IMR-90 (cell line): ENCODE measurements around the gene DBF4B. TPM values are rescaled to one million over a fixed set of nuclear protein-coding genes. Genes with fewer than 3 reads are reported as not detected.

Experiments used
- ATAC-seq: fragments of 200-7000 bp; cut with Tn5 transposase; 2 replicates; pipeline ENCODE4 v1.9.1; 2020; ENCODE audit warnings: low read depth, mild to moderate bottlenecking, moderate library complexity
- BruUV-seq: library from RNA; stranded (reverse); fragments of 400-500 nt; replicated peaks from 2 replicates; lab custom pipeline; 2021; lab: Mats Ljungman, UMichigan
- CTCF ChIA-PET: fragments of 300-600 bp; formaldehyde crosslinking; extraction: SDS; loops from one replicate; lab custom pipeline; 2021; ENCODE audit warnings: antibody characterized with exemption; lab: Yijun Ruan, JAX
- POLR2A ChIA-PET: fragments of 300-600 bp; sonication (Branson Sonifier 250); formaldehyde crosslinking; loops from one replicate; lab custom pipeline; 2022; ENCODE audit warnings: antibody characterized with exemption; ENCODE audit not compliant: unreplicated experiment; lab: Charles Lee
- DNase-seq: peaks from one replicate; pipeline ENCODE4 v3.0.0; 2013
- H2AFZ ChIP-seq: replicated peaks from 2 replicates; pipeline ENCODE3; 2013; ENCODE audit warnings: low read length, mild to moderate bottlenecking; ENCODE audit not compliant: poor library complexity
- H2AK5ac ChIP-seq: 2 replicates; pipeline ENCODE4 v1.6.1; 2013; ENCODE audit warnings: low read depth, low read length, inconsistent platforms
- H2AK9ac ChIP-seq: replicated peaks from 2 replicates; pipeline ENCODE3; 2013; ENCODE audit warnings: mild to moderate bottlenecking, low read depth, low read length, moderate library complexity; ENCODE audit not compliant: poor library complexity
- H2BK120ac ChIP-seq: 2 replicates; pipeline ENCODE4 v1.6.1; 2013; ENCODE audit warnings: low read depth, low read length, inconsistent platforms
- H2BK15ac ChIP-seq: 3 replicates; pipeline ENCODE4 v1.6.1; 2013; ENCODE audit warnings: low read depth, low read length, inconsistent platforms
- H2BK20ac ChIP-seq: 2 replicates; pipeline ENCODE4 v1.6.1; 2013; ENCODE audit warnings: low read depth, mild to moderate bottlenecking, inconsistent platforms, low read length, moderate library complexity
- H2BK5ac ChIP-seq: 2 replicates; pipeline ENCODE4 v1.6.1; 2013; ENCODE audit warnings: mild to moderate bottlenecking, low read depth, low read length, inconsistent platforms; ENCODE audit not compliant: poor library complexity, severe bottlenecking
- H3K14ac ChIP-seq: replicated peaks from 2 replicates; pipeline ENCODE4 v1.6.1; 2013; ENCODE audit warnings: low read depth, low read length, inconsistent platforms
- H3K18ac ChIP-seq: 2 replicates; pipeline ENCODE4 v1.6.1; 2013; ENCODE audit warnings: low read depth, low read length, control low read depth
- H3K23ac ChIP-seq: 2 replicates; pipeline ENCODE4 v1.6.1; 2013; ENCODE audit warnings: low read depth, low read length, inconsistent platforms
- H3K27ac ChIP-seq: 2 replicates; pipeline ENCODE4 v1.5.1; 2013; ENCODE audit warnings: mild to moderate bottlenecking, control low read depth, low read length; ENCODE audit not compliant: insufficient read depth
- H3K27me3 ChIP-seq: 2 replicates; pipeline ENCODE4 v1.6.1; 2013; ENCODE audit warnings: low read length; ENCODE audit not compliant: control insufficient read depth, insufficient read depth
- H3K36me3 ChIP-seq: 2 replicates; pipeline ENCODE4 v1.6.1; 2013; ENCODE audit warnings: low read length, mixed read lengths; ENCODE audit not compliant: control insufficient read depth, insufficient read depth
- H3K4ac ChIP-seq: 2 replicates; pipeline ENCODE4 v1.6.1; 2013; ENCODE audit warnings: low read depth, low read length, inconsistent platforms
- H3K4me1 ChIP-seq: 2 replicates; pipeline ENCODE4 v1.6.1; 2013; ENCODE audit warnings: low read length, mixed read lengths; ENCODE audit not compliant: control insufficient read depth, insufficient read depth
- H3K4me2 ChIP-seq: 2 replicates; pipeline ENCODE4 v1.6.1; 2013; ENCODE audit warnings: low read depth, mild to moderate bottlenecking, control low read depth, low read length, moderate library complexity
- H3K4me3 ChIP-seq: 2 replicates; pipeline ENCODE4 v1.5.1; 2013; ENCODE audit warnings: low read depth, mild to moderate bottlenecking, control low read depth, low read length, moderate library complexity; ENCODE audit not compliant: insufficient read depth
- H3K56ac ChIP-seq: 2 replicates; pipeline ENCODE4 v1.6.1; 2013; ENCODE audit warnings: low read length, inconsistent platforms; ENCODE audit not compliant: insufficient read depth; ENCODE audit errors: extremely low read depth
- H3K79me1 ChIP-seq, 2 experiments: 2 replicates each; pipeline ENCODE4 v1.6.1; 2013; ENCODE audit warnings: low read length in 2 of 2, inconsistent platforms in 1 of 2, low read depth in 1 of 2
- H3K9ac ChIP-seq: 2 replicates; pipeline ENCODE4 v1.6.1; 2013; ENCODE audit warnings: low read depth, low read length, control low read depth
- H3K9me1 ChIP-seq: 2 replicates; pipeline ENCODE4 v1.6.1; 2013; ENCODE audit warnings: low read length, inconsistent platforms; ENCODE audit not compliant: insufficient read depth
- H3K9me3 ChIP-seq: 2 replicates; pipeline ENCODE4 v1.6.1; 2013; ENCODE audit warnings: low read length; ENCODE audit not compliant: control insufficient read depth, insufficient read depth
- H4K20me1 ChIP-seq: 2 replicates; pipeline ENCODE4 v1.6.1; 2013; ENCODE audit warnings: low read length, inconsistent platforms; ENCODE audit not compliant: insufficient read depth
- H4K5ac ChIP-seq: 2 replicates; pipeline ENCODE4 v1.6.1; 2013; ENCODE audit warnings: mild to moderate bottlenecking, low read depth, low read length, control low read depth
- H4K8ac ChIP-seq, 2 experiments: 2 replicates each; pipeline ENCODE4 v1.6.1; 2013; ENCODE audit warnings: low read depth in 2 of 2, low read length in 2 of 2, control low read depth in 1 of 2, inconsistent platforms in 1 of 2
- H4K91ac ChIP-seq: 2 replicates; pipeline ENCODE4 v1.6.1; 2013; ENCODE audit warnings: low read depth, low read length, inconsistent platforms; ENCODE audit not compliant: insufficient read depth
- BHLHE40 ChIP-seq: fragments of 150-350 bp; IDR thresholded peaks from 2 replicates; pipeline ENCODE4 v1.6.1; 2016; ENCODE audit warnings: mild to moderate bottlenecking, low read depth, low read length
- CEBPB ChIP-seq: IDR thresholded peaks from 2 replicates; pipeline ENCODE4 v1.6.1; 2012; ENCODE audit warnings: low read depth, low read length, improper control_type of control experiment
- CHD1 ChIP-seq: IDR thresholded peaks from 2 replicates; pipeline ENCODE4 v1.6.1; 2012; ENCODE audit warnings: low read depth, low read length, improper control_type of control experiment
- CTCF ChIP-seq: conservative IDR thresholded peaks from 2 replicates; pipeline ENCODE4 v1.5.1; 2012; ENCODE audit warnings: mild to moderate bottlenecking, low read depth, low read length, improper control_type of control experiment
- FOS ChIP-seq: fragments of 150-350 bp; IDR thresholded peaks from 2 replicates; pipeline ENCODE4 v1.6.1; 2016; ENCODE audit warnings: low read depth, low read length
- MAFK ChIP-seq: IDR thresholded peaks from 2 replicates; pipeline ENCODE4 v1.6.1; 2012; ENCODE audit warnings: low read depth, low read length, improper control_type of control experiment
- MAZ ChIP-seq: IDR thresholded peaks from 2 replicates; pipeline ENCODE4 v1.6.1; 2012; ENCODE audit warnings: low read depth, mild to moderate bottlenecking, low read length, improper control_type of control experiment, moderate library complexity, borderline replicate concordance
- MXI1 ChIP-seq: IDR thresholded peaks from 2 replicates; pipeline ENCODE4 v1.6.1; 2012; ENCODE audit warnings: low read depth, mild to moderate bottlenecking, low read length, moderate library complexity, borderline replicate concordance
- NFE2L2 ChIP-seq: fragments of 150-350 bp; IDR thresholded peaks from 2 replicates; pipeline ENCODE4 v1.6.1; 2016; ENCODE audit warnings: low read depth, mild to moderate bottlenecking, low read length
- POLR2A ChIP-seq: IDR thresholded peaks from 2 replicates; pipeline ENCODE4 v1.6.1; 2012; ENCODE audit warnings: mild to moderate bottlenecking, low read depth, low read length
- RCOR1 ChIP-seq: IDR thresholded peaks from 2 replicates; pipeline ENCODE4 v1.6.1; 2012; ENCODE audit warnings: mild to moderate bottlenecking, low read length, improper control_type of control experiment; ENCODE audit not compliant: insufficient replicate concordance
- RFX5 ChIP-seq: IDR thresholded peaks from 2 replicates; pipeline ENCODE4 v1.8.0; 2012; ENCODE audit warnings: low read depth, mild to moderate bottlenecking, low read length, moderate library complexity
- SMC3 ChIP-seq: fragments of 150-350 bp; IDR thresholded peaks from 2 replicates; pipeline ENCODE4 v1.6.1; 2016; ENCODE audit warnings: low read depth, mild to moderate bottlenecking, antibody characterized with exemption, low read length, moderate library complexity
- USF2 ChIP-seq: fragments of 150-350 bp; IDR thresholded peaks from 2 replicates; pipeline ENCODE4 v1.6.1; 2017; ENCODE audit warnings: mild to moderate bottlenecking, antibody characterized with exemption, low read length, low read depth
- WGBS, 2 experiments: methylation state at CpG; one replicate each; pipeline versions ENCODE4 v1.1.5 to v1.1.7; 2013; ENCODE audit warnings: missing lambda C conversion rate in 2 of 2; ENCODE audit not compliant: insufficient read length in 1 of 2; ENCODE audit errors: extremely low coverage in 2 of 2; 5-methylcytosine and 5-hydroxymethylcytosine counted together
- dilution Hi-C: fragments of 300-500 bp; cut with HindIII; formaldehyde crosslinking; loops from one replicate; pipeline ENCODE4 v1.14.3; 2018; ENCODE audit warnings: low sequenced_read_pairs; ENCODE audit not compliant: unreplicated experiment
- in situ Hi-C: fragments of 300-500 bp; cut with MboI; formaldehyde crosslinking; loops from 3 replicates; pipeline ENCODE4 v1.14.3; 2019; ENCODE audit warnings: low sequenced_read_pairs, inconsistent platforms, mixed read lengths
- intact Hi-C: fragments of 100-400 bp; cut with micrococcal nuclease; formaldehyde crosslinking; loops from 2 replicates; pipeline ENCODE4 v1.10.0; 2022
- polyA plus RNA-seq, 3 experiments: library from polyadenylated mRNA; depleted of rRNA; stranded (reverse); fragments of >200 nt; gene quantifications; 2 replicates each; pipeline ENCODE4 v1.2.3, GENCODE V29; 2012; ENCODE audit warnings: low replicate concordance in 1 of 3
- total RNA-seq: library from RNA; depleted of rRNA; stranded (reverse); fragments of >200 nt; gene quantifications from 2 replicates; pipeline ENCODE4 v1.2.3, GENCODE V29; 2012
- TF ChIP-seq, protein P1 (sequence below): fragments of 150-350 bp; IDR thresholded peaks from 2 replicates; pipeline ENCODE4 v1.6.1; 2016; ENCODE audit warnings: low read depth, mild to moderate bottlenecking, low read length, moderate library complexity, borderline replicate concordance

DBF4B gene
- total and polyA plus RNA-seq, 2 of the 4 experiments (the other 2 are of a cell fraction): 3.6 to 10.2 TPM

DNA sequence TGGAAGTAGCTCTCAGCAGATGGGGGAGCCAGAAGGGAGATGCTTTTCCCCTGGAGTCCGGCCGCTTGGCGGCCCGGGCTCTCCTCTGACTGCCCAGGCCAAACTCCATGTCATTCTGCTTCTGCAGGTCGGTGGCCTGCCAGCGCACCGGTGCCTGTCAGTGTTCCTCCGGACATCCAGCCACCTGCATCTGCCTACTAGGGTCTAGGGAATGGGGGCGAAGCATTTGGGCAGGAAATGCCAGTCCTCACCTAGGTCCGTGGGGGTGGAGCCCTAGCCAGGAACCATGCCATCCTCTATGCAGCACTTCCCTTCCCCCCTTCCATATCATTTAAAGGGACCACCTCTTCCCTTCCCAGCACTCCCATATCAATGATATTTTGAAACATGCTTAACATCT, 87.5 kb downstream of the DBF4B start:
- CTCF ChIA-PET: no interaction called here

More for the DNA sequence above, 87.5 kb downstream of the DBF4B start:
- Histone ChIP-seq H4K91ac (0 out of 2 replicates have a peak overlapping the region, but pooled peaks have one; percentile 46), H3K4ac (peak overlapping the region; percentile 23), H3K36me3 (peaks cover 5% of the 10 kb centered on the region), H2BK120ac (peak overlapping the region; percentile 64; the same call in 1 of the 2 replicates), H4K20me1 (peaks cover 8% of the 10 kb centered on the region), H3K9me1 (peaks cover 17% of the 10 kb centered on the region), H2AK9ac (no peak overlapping the region), H3K4me3 (no peak overlapping the region), H3K56ac (no peak overlapping the region), H2BK15ac (peak overlapping the region; percentile 39; the same call in 1 of the 3 replicates), H2BK5ac (peak overlapping the region; percentile 64), H3K27ac (peak overlapping the region; percentile 0; the same call in 1 of the 2 replicates), H3K23ac (peak overlapping the region; percentile 4; the same call in 1 of the 2 replicates), H3K79me1 (peaks cover 17 to 67% of the 10 kb centered on the region in 2 experiments), H2BK20ac (peak overlapping the region; percentile 68; the same call in 1 of the 2 replicates), H3K14ac (peak overlapping the region; percentile 88), H2AFZ (no peak overlapping the region), H3K9me3 (no peaks in the 10 kb centered on the region), H3K4me2 (no peak overlapping the region; the same call in 1 of the 2 replicates), H3K27me3 (no peaks in the 10 kb centered on the region), H3K18ac (peak overlapping the region; percentile 46; the same call in 1 of the 2 replicates), H2AK5ac (peak overlapping the region; percentile 93), H4K8ac (peak overlapping the region in 1 of 2 experiments; percentile 58; a peak in 1 of 4 replicates), H4K5ac (peak overlapping the region; percentile 16; the same call in 1 of the 2 replicates), H3K4me1 (peaks cover 26% of the 10 kb centered on the region), H3K9ac (no peak overlapping the region; the same call in 1 of the 2 replicates)
- WGBS, 2 experiments: 40% methylated on average over 2 of the region's 10 CpGs; no CpG with 5 or more reads in 1 of the 2 experiments
- no peak for ATAC-seq
- no TSS peak for BruUV-seq
- POLR2A ChIA-PET: no interaction called here
- DNase-seq: no peak
- dilution Hi-C loops (no loop called here), intact Hi-C loops (loop anchor here (2.0 kb wide), 1 partner anchor 25 kb away; no protein-coding TSS in a partner anchor), in situ Hi-C loops (no loop called here)
- TF ChIP-seq CTCF: no peak
- TF ChIP-seq USF2: no peak
- TF ChIP-seq CEBPB: no peak
- TF ChIP-seq, protein P1, sequence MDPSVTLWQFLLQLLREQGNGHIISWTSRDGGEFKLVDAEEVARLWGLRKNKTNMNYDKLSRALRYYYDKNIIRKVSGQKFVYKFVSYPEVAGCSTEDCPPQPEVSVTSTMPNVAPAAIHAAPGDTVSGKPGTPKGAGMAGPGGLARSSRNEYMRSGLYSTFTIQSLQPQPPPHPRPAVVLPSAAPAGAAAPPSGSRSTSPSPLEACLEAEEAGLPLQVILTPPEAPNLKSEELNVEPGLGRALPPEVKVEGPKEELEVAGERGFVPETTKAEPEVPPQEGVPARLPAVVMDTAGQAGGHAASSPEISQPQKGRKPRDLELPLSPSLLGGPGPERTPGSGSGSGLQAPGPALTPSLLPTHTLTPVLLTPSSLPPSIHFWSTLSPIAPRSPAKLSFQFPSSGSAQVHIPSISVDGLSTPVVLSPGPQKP: no peak
- TF ChIP-seq MAFK: no peak
- no peak for TF ChIP-seq RFX5
- no peak for TF ChIP-seq POLR2A
- no peak for TF ChIP-seq CHD1
- no peak for TF ChIP-seq MAZ
- TF ChIP-seq FOS: no peak
- TF ChIP-seq BHLHE40: no peak
- TF ChIP-seq MXI1: no peak
- no peak for TF ChIP-seq SMC3
- no peak for TF ChIP-seq NFE2L2
- no peak for TF ChIP-seq RCOR1
